ENCODE results near the gene CDKN2AIP. TPM values are rescaled to one million over a fixed set of nuclear protein-coding genes. Genes with fewer than 3 reads are reported as not detected.
A peak's percentile ranks its signal among the peaks of the same experiment; 100 is the strongest.

Gene CDKN2AIP
- total and polyA plus RNA-seq, 2 donors (not counting 1 experiment from before 2014, with no cell fraction given) = 13.6 to 36.0 TPM

- H3K4me1 Mint-ChIP-seq = peaks cover 24% of the 10 kb centered on the region
- no peak for ATAC-seq (ENCODE audit: low read depth)
- Histone ChIP-seq H3K9ac (ENCODE audit: low read length) (peak overlapping the region; percentile 84), H3K4me2 (replicated peaks; ENCODE audit: low read depth, low read length, poor library complexity, severe bottlenecking) (peak overlapping the region; percentile 97), H2AFZ (ENCODE audit: insufficient read depth, low read depth, low read length, poor library complexity, severe bottlenecking) (peak overlapping the region; percentile 88), H4K20me1 (ENCODE audit: control insufficient read depth, insufficient read depth, low read length, poor library complexity, severe bottlenecking) (no peaks in the 10 kb centered on the region), H3K27me3 (replicated peaks in 1 of 4; ENCODE audit: control extremely low read depth in 1 of 4, control insufficient read depth in 3 of 4, insufficient read depth in 4 of 4, low read length in 3 of 4) (peaks cover 0 to 9% (median 2%) of the 10 kb centered on the region in 4 experiments), H3K36me3 (replicated peaks in 1 of 2; ENCODE audit: control extremely low read depth in 1 of 2, control insufficient read depth in 1 of 2, extremely low read depth in 1 of 2, insufficient read depth in 2 of 2, low read length in 1 of 2) (no peaks in the 10 kb centered on the region), H3K4me1 (ENCODE audit: control insufficient read depth in 2 of 2, insufficient read depth in 2 of 2, low read length in 2 of 2) (peaks cover 12 to 23% of the 10 kb centered on the region in 2 donors), H3K27ac (ENCODE audit: low read length in 2 of 2) (no peak overlapping the region), H3K9me3 (ENCODE audit: control extremely low read depth in 1 of 3, control insufficient read depth in 2 of 3, insufficient read depth in 1 of 3, low read length in 2 of 3) (peaks cover 0 to 6% (median 0%) of the 10 kb centered on the region in 3 donors), H3K79me2 (ENCODE audit: control insufficient read depth, insufficient read depth, low read length) (no peaks in the 10 kb centered on the region), H3K4me3 (ENCODE audit: control extremely low read depth in 1 of 5, extremely low read depth in 1 of 5, insufficient read depth in 1 of 5, low read depth in 2 of 5, low read length in 4 of 5) (peak overlapping the region in 4 of 5 experiments; percentile 62 to 76 (median 65))
- H3K4me3 Mint-ChIP-seq = peak overlapping the region; percentile 87
- CTCF ChIA-PET = interaction anchor here (1.3 to 1.7 kb wide), 2 partner anchors 9 to 45 kb away, joined by 3 to 14 read pairs; partner anchors contain the start of gene CDKN2AIP
- peak; percentile 29 for DNase-seq
- H3K27ac Mint-ChIP-seq = no peak overlapping the region
- intact Hi-C loops (cut with micrococcal nuclease) = loop anchor here (1.0 to 5.0 kb wide), 4 partner anchors 8 to 482 kb away; partner anchors contain the start of genes DCTD, ING2, RWDD4 and TRAPPC11
- peaks cover 13% of the 10 kb centered on the region for H3K27me3 Mint-ChIP-seq
- H3K9me3 Mint-ChIP-seq (ENCODE audit: insufficient read depth) = no peaks in the 10 kb centered on the region
- POLR2A ChIA-PET = no interaction called here
- TF ChIP-seq CTCF (IDR thresholded peaks at IDR 0.05) (no peak), EZH2 (IDR thresholded peaks at IDR 0.05; ENCODE audit: borderline replicate concordance, insufficient read depth, low read depth, low read length, poor library complexity, severe bottlenecking) (no peak)
- 71% methylated on average over 15 of the region's 15 CpGs for WGBS (ENCODE audit: insufficient coverage)
Observed at GRCh38 chr4:183399126-183399522, 45.3 kb upstream of the CDKN2AIP start.

GRCh38 chr4:183399616-183400015 lies 44.8 kb upstream of the CDKN2AIP start:
- no peaks in the 10 kb centered on the region for H3K36me3 ChIP-seq (replicated peaks in 1 of 2; ENCODE audit: control extremely low read depth in 1 of 2, control insufficient read depth in 1 of 2, extremely low read depth in 1 of 2, insufficient read depth in 2 of 2, low read length in 1 of 2)
- no peak overlapping the region for H2AFZ ChIP-seq (ENCODE audit: insufficient read depth, low read depth, low read length, poor library complexity, severe bottlenecking)
- CTCF ChIA-PET = interaction anchor here (1.3 to 1.7 kb wide), 2 partner anchors 8 to 44 kb away, joined by 3 to 14 read pairs; partner anchors contain the start of gene CDKN2AIP

More at GRCh38 chr4:183399616-183400015, 44.8 kb upstream of the CDKN2AIP start:
- peaks cover 24% of the 10 kb centered on the region for H3K4me1 Mint-ChIP-seq
- Histone ChIP-seq H3K79me2 (ENCODE audit: control insufficient read depth, insufficient read depth, low read length) (no peaks in the 10 kb centered on the region), H3K27me3 (replicated peaks in 1 of 4; ENCODE audit: control extremely low read depth in 1 of 4, control insufficient read depth in 3 of 4, insufficient read depth in 4 of 4, low read length in 3 of 4) (peaks cover 0 to 9% (median 2%) of the 10 kb centered on the region in 4 experiments), H3K4me2 (replicated peaks; ENCODE audit: low read depth, low read length, poor library complexity, severe bottlenecking) (peak overlapping the region; percentile 97), H3K27ac (ENCODE audit: low read length in 2 of 2) (no peak overlapping the region), H3K4me1 (ENCODE audit: control insufficient read depth in 2 of 2, insufficient read depth in 2 of 2, low read length in 2 of 2) (peaks cover 12 to 23% of the 10 kb centered on the region in 2 donors), H3K9me3 (ENCODE audit: control extremely low read depth in 1 of 3, control insufficient read depth in 2 of 3, insufficient read depth in 1 of 3, low read length in 2 of 3) (peaks cover 0 to 6% (median 0%) of the 10 kb centered on the region in 3 donors), H3K4me3 (ENCODE audit: control extremely low read depth in 1 of 5, extremely low read depth in 1 of 5, insufficient read depth in 1 of 5, low read depth in 2 of 5, low read length in 4 of 5) (peak overlapping the region in 1 of 5 experiments; percentile 76), H3K9ac (ENCODE audit: low read length) (no peak overlapping the region), H4K20me1 (ENCODE audit: control insufficient read depth, insufficient read depth, low read length, poor library complexity, severe bottlenecking) (no peaks in the 10 kb centered on the region)
- H3K9me3 Mint-ChIP-seq (ENCODE audit: insufficient read depth) = no peaks in the 10 kb centered on the region
- no peak for DNase-seq
- TF ChIP-seq EZH2 (IDR thresholded peaks at IDR 0.05; ENCODE audit: borderline replicate concordance, insufficient read depth, low read depth, low read length, poor library complexity, severe bottlenecking) = no peak
- no peak for TF ChIP-seq CTCF (IDR thresholded peaks at IDR 0.05)
- 70% methylated on average over 6 of the region's 12 CpGs for WGBS (ENCODE audit: insufficient coverage)
- intact Hi-C loops (cut with micrococcal nuclease) = loop anchor here (1.0 to 5.0 kb wide), 4 partner anchors 8 to 482 kb away; partner anchors contain the start of genes DCTD, ING2, RWDD4 and TRAPPC11
- H3K27me3 Mint-ChIP-seq = peaks cover 8% of the 10 kb centered on the region
- no peak for ATAC-seq (ENCODE audit: low read depth)
- POLR2A ChIA-PET = no interaction called here
- H3K4me3 Mint-ChIP-seq = peak overlapping the region; percentile 14
- H3K27ac Mint-ChIP-seq = no peak overlapping the region
